NT2/D1 (cell line): ENCODE measurements around the gene UNC5B.

Experiments used
- SUZ12 ChIP-seq: IDR thresholded peaks from 2 replicates; pipeline ENCODE4 v1.6.1; 2011; ENCODE audit not compliant: insufficient read length, insufficient read depth; ENCODE audit errors: extremely low read depth
- YY1 ChIP-seq: IDR thresholded peaks from 2 replicates; pipeline ENCODE4 v1.6.1; 2011; ENCODE audit not compliant: insufficient read length, insufficient read depth
- ZNF274 ChIP-seq: IDR thresholded peaks from 2 replicates; pipeline ENCODE4 v1.6.1; 2011; ENCODE audit warnings: mild to moderate bottlenecking, low read depth, low read length

DNA sequence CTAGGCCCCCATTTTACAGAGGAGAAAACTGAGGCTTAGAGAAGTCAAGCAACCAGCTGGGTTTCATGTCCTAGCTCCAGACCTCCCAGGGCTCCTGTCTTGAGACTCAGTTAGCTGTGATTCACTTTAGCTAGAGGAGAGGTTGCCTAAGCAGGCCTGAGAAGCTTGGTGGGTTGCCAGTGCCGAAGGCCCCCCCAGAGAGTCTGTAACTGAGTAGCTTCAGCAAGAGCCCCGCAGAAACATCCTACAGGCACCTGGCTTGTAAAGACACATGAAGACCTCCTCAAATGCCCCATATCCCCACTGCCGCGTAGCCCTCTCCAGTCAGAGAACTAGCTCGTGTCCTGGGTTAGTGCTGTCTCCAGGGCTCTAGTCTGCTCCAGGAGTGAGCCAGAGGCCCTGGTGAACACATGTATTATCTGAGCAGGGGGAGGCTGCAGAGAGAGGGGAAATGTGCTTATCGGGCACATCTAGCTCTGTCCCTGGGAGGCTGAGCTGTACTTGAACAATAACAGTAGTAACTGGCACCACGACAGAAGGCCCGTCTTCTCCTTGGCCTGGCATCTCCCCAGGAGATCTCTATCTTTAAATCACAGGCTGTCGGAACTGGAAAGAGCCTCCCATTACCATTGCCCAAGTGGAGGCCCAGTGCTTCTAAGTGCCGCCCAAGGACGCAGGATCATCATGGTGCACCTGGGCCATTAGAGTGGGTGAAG is 28.9 kb downstream of the UNC5B start:
- TF ChIP-seq ZNF274 = no peak
- no peak for TF ChIP-seq YY1
- TF ChIP-seq SUZ12 = no peak
